GM19023 (cell line): ENCODE results near the gene PAPLN.

Source experiments
- ATAC-seq: cut with Tn5 transposase; IDR thresholded peaks from one replicate; pipeline ENCODE4 v1.9.1; 2021; ENCODE audit warnings: mild to moderate bottlenecking, moderate library complexity; ENCODE audit not compliant: unreplicated experiment

PAPLN gene

DNA sequence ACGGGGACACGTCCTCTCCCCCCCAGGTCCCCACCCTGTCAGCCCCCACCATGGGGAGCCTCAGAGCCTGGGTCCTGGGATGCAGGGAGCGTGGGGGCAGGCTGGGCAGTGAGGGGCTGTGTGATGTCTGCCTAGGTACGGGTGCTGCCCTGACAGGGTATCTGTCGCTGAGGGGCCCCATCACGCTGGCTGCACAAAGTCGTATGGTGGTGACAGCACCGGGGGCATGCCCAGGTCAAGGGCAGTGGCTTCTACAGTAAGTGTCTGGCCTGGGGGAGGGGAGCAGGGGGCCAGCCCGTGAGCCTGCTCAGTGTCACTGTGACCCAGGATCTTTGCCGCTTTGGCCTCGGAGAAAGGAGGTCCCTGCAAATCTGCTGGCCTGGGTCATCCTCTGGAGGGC lies 23.3 kb downstream of the PAPLN start:
- ATAC-seq, result no peak

GRCh38 chr14:73261075-73261474 lies 23.8 kb downstream of the PAPLN start:
- ATAC-seq, result no peak

DNA sequence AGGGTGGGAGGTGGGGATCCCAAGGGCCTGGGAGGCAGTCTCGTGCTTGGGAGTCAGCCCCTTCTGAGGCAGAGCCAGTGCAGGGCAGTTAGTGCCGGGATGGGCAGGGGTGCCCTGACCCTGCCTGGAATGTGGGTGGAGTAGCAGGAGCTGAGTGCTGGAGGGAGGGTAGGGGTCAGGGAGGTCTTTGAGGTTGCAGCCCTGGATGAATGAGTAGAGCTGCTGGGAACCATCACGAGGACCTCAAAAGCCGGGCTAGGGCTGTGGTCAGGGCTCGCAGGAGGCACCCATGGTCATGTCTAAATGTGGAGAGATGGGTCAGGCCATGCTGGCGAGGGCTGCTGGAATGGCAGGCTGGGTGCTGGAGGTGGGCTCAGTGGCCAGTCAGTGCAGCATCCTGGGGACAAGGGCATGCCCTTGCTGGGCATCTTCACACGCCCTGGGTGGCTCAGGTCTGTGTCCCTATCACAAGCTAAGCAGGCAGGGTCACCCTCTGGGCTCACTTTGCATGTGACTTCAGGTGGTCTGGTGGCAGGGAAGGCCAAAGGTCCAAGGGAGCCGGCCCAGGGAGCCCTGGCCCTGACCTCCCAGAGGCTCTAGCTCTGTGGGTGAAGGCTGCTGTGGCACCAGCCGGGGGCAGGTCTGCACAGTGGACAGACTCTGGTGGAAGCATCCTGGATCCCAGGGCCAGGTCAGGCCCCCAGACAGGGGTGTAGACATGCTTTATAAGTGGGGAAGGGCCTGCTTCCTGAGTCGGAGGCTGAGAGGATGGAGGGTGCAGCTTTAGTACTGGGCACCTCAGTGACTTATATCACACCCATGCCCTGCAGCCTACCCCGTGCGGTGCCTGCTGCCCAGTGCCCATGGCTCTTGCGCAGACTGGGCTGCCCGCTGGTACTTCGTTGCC lies 24.5 kb downstream of the PAPLN start:
- no peak for ATAC-seq

DNA sequence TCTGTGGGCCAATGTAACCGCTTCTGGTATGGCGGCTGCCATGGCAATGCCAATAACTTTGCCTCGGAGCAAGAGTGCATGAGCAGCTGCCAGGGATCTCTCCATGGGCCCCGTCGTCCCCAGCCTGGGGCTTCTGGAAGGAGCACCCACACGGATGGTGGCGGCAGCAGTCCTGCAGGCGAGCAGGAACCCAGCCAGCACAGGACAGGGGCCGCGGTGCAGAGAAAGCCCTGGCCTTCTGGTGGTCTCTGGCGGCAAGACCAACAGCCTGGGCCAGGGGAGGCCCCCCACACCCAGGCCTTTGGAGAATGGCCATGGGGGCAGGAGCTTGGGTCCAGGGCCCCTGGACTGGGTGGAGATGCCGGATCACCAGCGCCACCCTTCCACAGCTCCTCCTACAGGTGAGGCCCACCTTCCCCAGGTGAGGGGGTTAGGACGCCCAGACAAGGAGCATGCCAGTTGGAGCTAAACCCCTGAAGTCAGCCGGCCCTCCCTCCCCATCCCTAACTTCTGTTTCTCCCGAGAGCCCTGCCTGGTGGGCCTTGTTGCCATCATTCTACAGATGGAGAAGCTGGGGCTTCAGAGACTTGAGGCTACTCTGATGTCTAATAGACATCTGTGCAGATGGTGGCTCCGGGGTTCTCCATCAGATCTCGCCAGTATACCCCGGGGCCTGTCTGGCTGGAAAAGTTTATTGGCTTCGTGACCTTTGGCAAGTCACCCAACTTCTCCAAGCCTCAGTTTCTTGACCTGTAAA lies 25.3 kb downstream of the PAPLN start:
- no peak for ATAC-seq

DNA sequence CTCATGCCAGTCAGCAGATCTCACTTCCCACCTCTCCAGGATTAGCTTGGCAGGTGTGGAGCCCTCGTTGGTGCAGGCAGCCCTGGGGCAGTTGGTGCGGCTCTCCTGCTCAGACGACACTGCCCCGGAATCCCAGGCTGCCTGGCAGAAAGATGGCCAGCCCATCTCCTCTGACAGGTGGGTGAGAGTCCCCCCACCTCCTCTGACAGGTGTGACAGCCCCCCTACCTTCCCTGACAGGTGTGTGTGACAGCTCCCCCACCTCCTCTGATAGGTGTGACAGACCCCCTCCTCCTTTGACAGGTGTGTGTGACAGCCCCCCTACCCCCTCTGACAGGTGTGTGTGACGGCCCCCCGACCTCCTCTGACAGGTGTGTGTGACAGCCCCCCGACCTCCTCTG lies 26.3 kb downstream of the PAPLN start:
- ATAC-seq, result no peak

GRCh38 chr14:73264080-73264884 lies 27.0 kb downstream of the PAPLN start:
- no peak for ATAC-seq

GRCh38 chr14:73264885-73265720 lies 27.8 kb downstream of the PAPLN start:
- ATAC-seq, result no peak

DNA sequence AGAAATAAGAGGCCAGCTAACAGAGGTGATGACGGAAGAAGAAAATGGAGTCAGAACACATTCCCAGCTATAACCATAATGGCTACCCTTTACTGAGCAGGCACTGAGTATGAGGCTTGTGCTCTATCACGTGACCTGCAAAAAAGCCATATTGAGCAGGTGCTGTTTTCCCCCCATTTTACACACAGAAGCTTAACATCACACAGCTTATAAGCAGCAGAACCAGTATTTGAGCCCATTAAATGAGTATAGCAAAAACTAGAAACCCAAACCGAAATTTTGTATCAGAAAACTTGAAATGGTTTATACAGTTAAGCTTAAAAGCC lies 28.4 kb downstream of the PAPLN start:
- no peak for ATAC-seq

DNA sequence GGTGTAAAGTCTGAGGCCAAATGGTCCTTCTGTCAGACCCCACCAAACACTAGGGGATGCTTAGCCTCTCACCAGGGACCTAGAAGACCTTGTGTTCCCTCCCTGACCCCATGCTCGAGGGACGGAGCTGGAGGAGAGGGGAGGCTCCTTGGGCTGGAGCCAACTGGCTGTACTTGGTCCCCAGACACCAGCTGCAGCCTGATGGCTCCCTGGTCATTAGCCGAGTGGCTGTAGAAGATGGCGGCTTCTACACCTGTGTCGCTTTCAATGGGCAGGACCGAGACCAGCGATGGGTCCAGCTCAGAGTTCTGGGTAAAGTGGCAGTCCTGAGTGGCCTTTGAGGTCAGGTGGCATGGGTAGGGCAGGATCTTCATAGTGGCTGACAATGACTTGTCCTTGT lies 29.0 kb downstream of the PAPLN start:
- ATAC-seq, result no peak

GRCh38 chr14:73267474-73267873 lies 30.2 kb downstream of the PAPLN start:
- no peak for ATAC-seq

DNA sequence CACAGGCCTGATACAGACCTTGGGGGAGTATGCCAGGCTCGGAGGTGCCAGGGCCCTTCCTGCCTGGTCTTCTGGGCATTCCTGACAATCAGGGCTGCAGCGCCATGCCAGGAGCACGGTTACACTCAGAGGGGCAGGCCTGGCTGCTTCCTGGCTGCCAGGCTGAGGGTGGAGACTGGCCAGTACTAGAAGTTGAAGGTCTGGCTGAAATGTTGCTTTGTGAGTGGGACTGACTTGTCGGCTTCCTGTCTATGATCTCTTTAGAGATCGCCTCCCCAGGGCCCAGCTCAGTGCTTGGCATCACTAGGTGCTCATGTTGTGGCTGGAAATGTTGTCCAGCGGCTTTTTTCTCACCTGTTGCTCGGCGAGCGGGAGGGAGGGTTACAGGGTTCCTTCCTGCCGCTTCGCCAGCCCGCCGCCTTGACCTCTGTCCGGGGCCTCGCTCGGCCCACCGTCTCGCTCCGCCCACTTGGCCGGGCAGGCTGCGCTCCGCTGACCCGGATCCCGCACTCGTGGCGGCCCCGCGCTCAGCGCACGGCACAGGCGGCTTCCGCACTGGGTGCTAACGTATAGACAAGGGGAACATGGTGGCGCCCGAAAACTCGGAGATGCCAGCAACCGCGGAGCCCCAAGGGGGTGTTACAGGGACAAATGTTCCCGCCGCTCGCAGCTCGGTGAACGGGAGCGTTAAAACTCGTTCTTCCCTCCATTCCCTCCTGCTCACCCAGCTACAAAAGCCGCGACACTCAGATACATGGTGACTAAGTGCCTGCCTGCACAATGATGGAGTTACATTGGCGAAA lies 32.6 kb downstream of the PAPLN start:
- ATAC-seq, result peak; percentile 76

DNA sequence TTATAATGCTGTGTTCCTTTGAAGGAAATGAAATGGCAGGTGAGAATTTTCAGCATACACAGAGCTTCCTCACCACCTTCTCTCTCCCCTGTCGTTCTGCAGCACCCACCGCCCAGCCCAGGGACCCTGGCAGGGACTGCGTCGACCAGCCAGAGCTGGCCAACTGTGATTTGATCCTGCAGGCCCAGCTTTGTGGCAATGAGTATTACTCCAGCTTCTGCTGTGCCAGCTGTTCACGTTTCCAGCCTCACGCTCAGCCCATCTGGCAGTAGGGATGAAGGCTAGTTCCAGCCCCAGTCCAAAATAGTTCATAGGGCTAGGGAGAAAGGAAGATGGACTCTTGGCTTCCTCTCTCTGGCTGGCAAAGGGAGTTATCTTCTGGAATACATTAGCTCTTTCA lies 35.1 kb downstream of the PAPLN start:
- no peak for ATAC-seq

DNA sequence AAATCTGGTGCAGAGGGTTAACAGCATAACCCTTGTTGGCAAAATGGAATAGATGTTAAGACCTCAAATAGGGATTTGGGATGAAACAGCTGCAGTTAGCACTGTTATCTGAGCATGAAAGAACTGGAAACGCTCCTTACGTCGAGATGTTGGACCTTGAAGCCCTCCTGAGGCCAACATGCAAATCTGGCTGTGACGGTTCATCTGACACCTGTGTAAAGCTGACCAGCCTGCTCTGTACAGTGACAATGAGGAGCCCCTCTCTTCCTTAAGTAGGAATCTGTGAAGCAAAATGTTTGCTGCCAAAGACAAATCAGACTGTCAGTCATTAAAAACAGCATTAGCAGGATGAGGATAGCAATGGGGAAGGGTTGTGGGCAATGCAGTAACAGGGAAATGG lies 36.5 kb downstream of the PAPLN start:
- no peak for ATAC-seq

- ATAC-seq, result no peak
These were observed 39.5 kb downstream of the PAPLN start for GRCh38 chr14:73276836-73277235.

DNA sequence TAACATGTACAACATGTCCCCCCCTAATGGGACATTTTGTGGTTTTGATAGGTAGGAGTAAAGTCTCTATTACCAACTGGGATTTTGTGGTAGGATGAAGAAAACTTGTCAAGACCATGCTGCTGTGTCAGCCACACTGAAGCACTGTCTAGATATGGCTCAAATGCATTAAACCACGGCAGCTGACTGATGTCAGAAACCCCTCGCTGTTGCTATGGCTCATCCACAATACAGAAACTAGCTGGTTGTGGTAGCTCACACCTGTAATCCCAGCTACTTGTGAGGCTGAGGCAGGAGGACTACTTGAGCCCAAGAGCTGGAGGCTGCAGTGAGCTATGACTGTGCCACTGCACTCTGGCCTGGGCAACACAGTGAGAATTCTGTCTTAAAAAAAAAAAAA lies 40.1 kb downstream of the PAPLN start:
- no peak for ATAC-seq

- ATAC-seq, result no peak
These were observed 43.6 kb downstream of the PAPLN start for GRCh38 chr14:73280903-73281302.

DNA sequence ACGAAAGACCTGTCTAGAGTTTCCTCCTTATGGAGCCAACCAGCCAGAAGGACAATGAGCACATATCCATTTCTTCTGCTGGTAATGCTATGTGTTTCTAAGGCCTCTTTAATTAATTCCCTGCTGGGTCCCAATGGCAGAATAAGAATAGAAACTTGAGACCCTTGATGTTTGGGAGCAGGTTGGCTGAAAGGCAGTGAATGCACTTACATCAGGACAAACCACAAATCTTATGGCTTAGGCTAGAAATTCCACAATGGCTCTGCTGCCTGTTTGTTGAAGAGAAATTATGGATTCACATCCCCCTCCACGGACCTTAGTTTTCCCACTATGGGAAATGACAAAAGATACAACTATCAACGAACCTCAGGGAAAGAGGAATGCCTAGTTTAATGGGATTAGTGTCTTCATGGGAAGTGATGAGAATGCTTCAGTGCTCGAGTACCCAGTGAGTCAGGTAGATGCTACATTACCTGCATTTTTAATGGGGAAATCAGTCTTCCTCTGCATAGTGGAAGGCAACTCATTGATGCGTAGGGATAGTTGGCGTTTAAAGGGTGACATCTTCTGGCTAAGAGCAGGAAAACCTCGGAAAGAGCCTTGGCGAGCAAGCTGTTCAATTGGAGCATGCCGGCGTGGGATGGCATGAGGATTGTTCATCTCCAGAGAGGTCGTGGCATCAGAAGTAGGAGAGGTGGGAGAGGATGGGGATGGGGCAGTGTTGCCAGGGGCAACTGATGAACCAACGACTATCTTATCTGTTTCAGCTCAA lies 46.5 kb downstream of the PAPLN start:
- no peak for ATAC-seq

- no peak for ATAC-seq
These were observed 48.7 kb downstream of the PAPLN start for GRCh38 chr14:73285979-73286378.

GRCh38 chr14:73286598-73286997 lies 49.3 kb downstream of the PAPLN start:
- no peak for ATAC-seq
